Neutrophil (primary cell): ENCODE measurements around the gene OXA1L.

Experiments used
- H3K27ac ChIP-seq: fragments of 200-600 bp; sonication (generic); 2 replicates; pipeline ENCODE4 v1.5.1; 2016; ENCODE audit warnings: mild to moderate bottlenecking, moderate library complexity
- H3K27me3 ChIP-seq: fragments of 200-600 bp; sonication (generic); 2 replicates; pipeline ENCODE4 v1.6.0; 2016; ENCODE audit warnings: mild to moderate bottlenecking
- H3K36me3 ChIP-seq: fragments of 200-600 bp; sonication (generic); 2 replicates; pipeline ENCODE4 v1.5.1; 2017
- H3K4me1 ChIP-seq, 2 experiments: fragments of 200-600 bp in 1 of 2; sonication (generic) in 1 of 2; 1 replicate in 1 of 2; 2 replicates in 1 of 2; pipeline versions ENCODE4 v1.5.1 to v1.6.1; 2013 to 2016; ENCODE audit warnings: low read depth in 1 of 2, low read length in 1 of 2, mild to moderate bottlenecking in 1 of 2, moderate library complexity in 1 of 2; ENCODE audit not compliant: control insufficient read depth in 1 of 2, insufficient read depth in 1 of 2
- H3K4me3 ChIP-seq, 2 experiments: fragments of 200-600 bp in 1 of 2; sonication (generic) in 1 of 2; 1 replicate in 1 of 2; 2 replicates in 1 of 2; pipeline ENCODE4 v1.5.1; 2013 to 2016; ENCODE audit warnings: low read depth in 1 of 2, low read length in 1 of 2, mild to moderate bottlenecking in 1 of 2, moderate library complexity in 1 of 2
- H3K9me3 ChIP-seq: fragments of 200-600 bp; sonication (generic); 2 replicates; pipeline ENCODE4 v1.5.1; 2016
- CTCF ChIP-seq: fragments of 200-600 bp; sonication (generic); IDR thresholded peaks from 2 replicates; pipeline ENCODE4 v1.5.1; 2016; ENCODE audit warnings: antibody characterized with exemption

OXA1L gene

GRCh38 chr14:22813145-22813544, 46.7 kb downstream of the OXA1L start:
- TF ChIP-seq CTCF = no peak
- no peak overlapping the region for H3K4me3 ChIP-seq

DNA sequence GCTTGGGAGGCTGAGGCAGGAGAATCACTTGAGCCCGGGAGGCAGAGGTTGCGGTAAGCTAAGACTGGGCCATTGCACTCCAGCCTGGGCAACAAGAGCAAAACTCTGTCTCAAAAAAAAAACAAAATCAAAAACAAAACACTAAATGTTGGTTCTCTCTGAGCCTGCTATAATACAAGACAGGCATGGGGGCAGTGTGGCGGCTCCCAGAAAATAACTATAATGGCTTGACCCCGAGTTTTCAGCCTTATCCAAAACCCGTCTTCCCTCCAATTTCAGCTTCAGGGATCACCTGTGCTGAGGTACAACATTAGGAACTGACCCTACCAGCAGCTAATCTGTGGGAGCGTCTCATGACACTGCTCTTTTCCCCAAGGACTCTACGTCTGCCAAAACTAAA, 47.9 kb downstream of the OXA1L start:
- H3K4me1 ChIP-seq = peaks cover 70 to 78% of the 10 kb centered on the region in 2 experiments
- H3K4me3 ChIP-seq = peak overlapping the region; percentile 54 to 63
- peak overlapping the region; percentile 96 for H3K27ac ChIP-seq
- H3K9me3 ChIP-seq = no peaks in the 10 kb centered on the region
- H3K36me3 ChIP-seq = no peaks in the 10 kb centered on the region
- no peak for TF ChIP-seq CTCF
- H3K27me3 ChIP-seq = no peaks in the 10 kb centered on the region

More at GRCh38 chr14:22813145-22813544, 46.7 kb downstream of the OXA1L start:
- Histone ChIP-seq H3K36me3 (no peaks in the 10 kb centered on the region), H3K4me1 (peaks cover 59 to 65% of the 10 kb centered on the region in 2 experiments), H3K27me3 (no peaks in the 10 kb centered on the region), H3K27ac (no peak overlapping the region), H3K9me3 (no peaks in the 10 kb centered on the region)

DNA sequence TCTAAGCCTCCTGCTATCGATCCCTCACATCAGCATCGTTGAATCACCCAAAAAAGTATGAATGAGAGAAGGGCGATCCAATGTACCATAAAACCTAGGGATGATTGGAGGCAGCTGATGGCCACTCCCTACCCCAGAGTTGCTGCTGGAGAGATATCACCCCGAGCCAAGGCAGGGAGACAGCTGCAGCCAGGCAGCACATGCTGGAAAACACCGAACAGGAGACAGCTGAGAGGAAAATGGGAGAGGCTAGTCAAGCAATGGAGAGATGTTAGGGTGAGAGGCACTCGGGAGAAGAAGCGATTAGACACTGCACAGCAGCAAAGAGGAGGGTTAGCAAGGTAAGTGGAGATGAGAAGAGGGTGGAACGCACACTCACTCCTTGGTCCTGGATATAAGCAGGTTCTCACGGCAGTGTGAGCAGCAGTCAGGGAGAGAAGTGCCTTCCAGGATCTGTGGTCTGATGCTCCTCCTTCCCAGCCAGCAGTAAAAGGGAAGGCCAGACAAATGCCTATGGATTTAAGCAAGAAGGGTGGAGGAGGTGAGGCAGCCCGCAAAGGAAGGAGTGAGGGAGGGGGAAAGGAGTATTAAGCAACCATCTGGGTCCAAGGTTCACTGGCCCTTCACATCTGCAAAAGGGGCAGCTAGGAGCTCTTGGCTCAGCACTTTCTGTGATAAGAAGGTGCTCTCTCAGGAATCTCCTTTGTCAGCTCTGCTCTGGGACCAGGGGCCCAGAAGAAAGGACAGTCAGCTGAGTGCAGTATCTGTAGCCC, 48.6 kb downstream of the OXA1L start, which contains the start of gene SLC7A7:
TSS of gene SLC7A7 (minus strand) at position 495 of the 773 bp plus-strand sequence. CDS start 2,037 bp downstream, outside the sequence.
- no peaks in the 10 kb centered on the region for H3K36me3 ChIP-seq
- peaks cover 78 to 85% of the 10 kb centered on the region in 2 experiments for H3K4me1 ChIP-seq
- H3K27me3 ChIP-seq = peaks cover 7% of the 10 kb centered on the region
- H3K4me3 ChIP-seq = peak within 1 kb of the TSS; percentile 54 to 63
- TF ChIP-seq CTCF = no peak
- H3K27ac ChIP-seq = peak within 1 kb of the TSS; percentile 96
- H3K9me3 ChIP-seq = no peaks in the 10 kb centered on the region

DNA sequence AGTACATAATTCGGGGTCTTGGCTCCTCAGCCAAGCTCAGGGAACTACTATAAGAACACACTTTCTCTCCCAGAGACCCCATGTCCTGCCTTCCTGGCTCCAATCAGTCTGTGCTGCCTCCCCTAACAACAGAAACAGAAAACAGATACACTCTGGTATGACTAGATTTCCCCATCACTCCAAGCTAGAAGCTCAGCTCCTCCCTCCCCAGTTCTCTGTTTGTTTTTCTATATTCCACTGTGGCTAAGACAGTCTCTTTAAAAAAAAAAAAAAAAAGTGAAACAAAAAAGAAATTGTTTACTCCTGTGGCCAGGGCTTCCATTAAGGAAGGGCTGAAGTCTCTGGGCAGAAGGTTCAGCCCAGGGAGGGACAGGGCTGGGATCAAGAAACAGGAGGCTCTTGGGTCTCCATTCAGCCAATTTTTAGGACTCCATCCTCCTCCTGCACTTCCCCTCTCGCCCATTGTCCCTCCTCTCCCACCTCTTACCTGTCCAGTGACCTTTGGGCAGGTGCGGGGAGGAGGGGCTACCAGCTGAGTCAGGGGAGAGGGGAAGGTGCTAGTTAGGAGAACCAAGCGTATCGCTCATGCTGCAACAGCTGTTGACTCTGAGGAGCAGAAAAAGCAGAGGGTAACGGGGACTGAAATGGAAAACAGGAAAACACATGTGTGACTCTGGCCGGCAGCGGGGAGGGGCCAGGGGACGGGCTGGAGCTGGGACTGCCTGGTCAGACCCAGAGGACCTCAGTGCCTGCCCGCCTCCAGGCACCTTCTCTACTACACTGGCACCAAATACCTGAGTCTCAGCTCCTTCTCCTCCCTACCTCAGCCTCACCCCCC, 52.9 kb downstream of the OXA1L start:
- no peaks in the 10 kb centered on the region for H3K36me3 ChIP-seq
- H3K27ac ChIP-seq = peak overlapping the region; percentile 85
- no peaks in the 10 kb centered on the region for H3K9me3 ChIP-seq
- H3K4me1 ChIP-seq = peaks cover 75 to 82% of the 10 kb centered on the region in 2 experiments
- TF ChIP-seq CTCF = no peak
- H3K27me3 ChIP-seq = peaks cover 27% of the 10 kb centered on the region
- peak overlapping the region; percentile 21 to 40 for H3K4me3 ChIP-seq

DNA sequence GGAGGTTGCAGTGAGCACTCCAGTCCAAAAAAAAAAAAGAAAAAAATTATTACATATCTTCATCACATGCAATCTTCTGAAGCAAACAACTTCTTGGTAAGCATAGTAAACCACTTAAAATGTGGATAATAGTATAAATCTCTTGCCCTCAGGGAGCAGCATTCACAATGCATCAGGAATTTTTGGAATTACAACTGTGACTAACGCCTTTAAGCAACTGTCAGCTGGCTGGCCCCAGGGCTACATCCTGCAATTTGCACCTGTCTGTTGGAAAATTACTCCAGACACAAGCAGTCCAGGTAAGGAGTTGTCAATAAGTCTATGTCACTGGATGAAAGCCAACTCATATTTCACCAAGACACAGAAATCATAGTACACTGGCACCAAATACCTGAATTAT, 54.2 kb downstream of the OXA1L start:
- no peaks in the 10 kb centered on the region for H3K36me3 ChIP-seq
- H3K27me3 ChIP-seq = peaks cover 32% of the 10 kb centered on the region
- no peak overlapping the region for H3K27ac ChIP-seq
- H3K4me3 ChIP-seq = no peak overlapping the region
- no peak for TF ChIP-seq CTCF
- H3K9me3 ChIP-seq = no peaks in the 10 kb centered on the region
- peaks cover 69 to 75% of the 10 kb centered on the region in 2 experiments for H3K4me1 ChIP-seq
